ENCODE results near the gene SPECC1. TPM values are rescaled to one million over a fixed set of nuclear protein-coding genes. Genes with fewer than 3 reads are reported as not detected.

The SPECC1 gene
- polyA plus RNA-seq, 3 donors: 36.0 to 58.4 (median 50.5) TPM

GRCh38 chr17:20154286-20155000 is 145.3 kb downstream of the SPECC1 start:
- no peaks in the 10 kb centered on the region for H3K27me3 ChIP-seq (ENCODE audit: control insufficient read depth in 2 of 2, insufficient read depth in 2 of 2, low read length in 2 of 2)
- WGBS (ENCODE audit: insufficient coverage): 95% methylated on average over 9 of the region's 11 CpGs
- H3K36me3 ChIP-seq (replicated peaks in 1 of 2; ENCODE audit: control insufficient read depth in 1 of 2, insufficient read depth in 2 of 2, low read length in 2 of 2): peaks cover 11 to 42% of the 10 kb centered on the region in 2 donors
- H3K9ac ChIP-seq (ENCODE audit: insufficient read depth, low read length, poor library complexity, severe bottlenecking): no peak overlapping the region
- H3K9me3 ChIP-seq (replicated peaks in 1 of 2; ENCODE audit: control insufficient read depth in 1 of 2, insufficient read depth in 1 of 2, low read length in 2 of 2): no peaks in the 10 kb centered on the region
- no peak overlapping the region for H3K4me3 ChIP-seq (replicated peaks in 1 of 3; ENCODE audit: low read depth in 2 of 3, low read length in 3 of 3)
- peaks cover 0 to 3% (median 0%) of the 10 kb centered on the region in 7 donors for H3K9me3 Mint-ChIP-seq
- H3K4me1 ChIP-seq (ENCODE audit: control insufficient read depth in 1 of 2, insufficient read depth in 2 of 2, low read length in 2 of 2): peaks cover 15 to 20% of the 10 kb centered on the region in 2 donors
- H2AFZ ChIP-seq (ENCODE audit: insufficient read depth, low read depth, low read length, poor library complexity, severe bottlenecking): no peak overlapping the region
- H3K4me1 Mint-ChIP-seq: peaks cover 5% of the 10 kb centered on the region
- H3K36me3 Mint-ChIP-seq: peaks cover 24 to 44% of the 10 kb centered on the region in 2 donors
- H4K20me1 ChIP-seq (ENCODE audit: insufficient read depth, low read length): peaks cover 76% of the 10 kb centered on the region
- no peak overlapping the region for H3K4me3 Mint-ChIP-seq
- peaks cover 4 to 7% (median 6%) of the 10 kb centered on the region in 3 donors for H3K27me3 Mint-ChIP-seq (ENCODE audit: low read depth in 3 of 3)
- H3K27ac ChIP-seq (ENCODE audit: low read depth in 1 of 2, low read length in 2 of 2): no peak overlapping the region
- H3K4me2 ChIP-seq (replicated peaks; ENCODE audit: extremely low read depth, low read length, poor library complexity, severe bottlenecking): no peak overlapping the region
- peaks cover 48% of the 10 kb centered on the region for H3K79me2 ChIP-seq (ENCODE audit: insufficient read depth, low read length)
- TF ChIP-seq, protein P1, sequence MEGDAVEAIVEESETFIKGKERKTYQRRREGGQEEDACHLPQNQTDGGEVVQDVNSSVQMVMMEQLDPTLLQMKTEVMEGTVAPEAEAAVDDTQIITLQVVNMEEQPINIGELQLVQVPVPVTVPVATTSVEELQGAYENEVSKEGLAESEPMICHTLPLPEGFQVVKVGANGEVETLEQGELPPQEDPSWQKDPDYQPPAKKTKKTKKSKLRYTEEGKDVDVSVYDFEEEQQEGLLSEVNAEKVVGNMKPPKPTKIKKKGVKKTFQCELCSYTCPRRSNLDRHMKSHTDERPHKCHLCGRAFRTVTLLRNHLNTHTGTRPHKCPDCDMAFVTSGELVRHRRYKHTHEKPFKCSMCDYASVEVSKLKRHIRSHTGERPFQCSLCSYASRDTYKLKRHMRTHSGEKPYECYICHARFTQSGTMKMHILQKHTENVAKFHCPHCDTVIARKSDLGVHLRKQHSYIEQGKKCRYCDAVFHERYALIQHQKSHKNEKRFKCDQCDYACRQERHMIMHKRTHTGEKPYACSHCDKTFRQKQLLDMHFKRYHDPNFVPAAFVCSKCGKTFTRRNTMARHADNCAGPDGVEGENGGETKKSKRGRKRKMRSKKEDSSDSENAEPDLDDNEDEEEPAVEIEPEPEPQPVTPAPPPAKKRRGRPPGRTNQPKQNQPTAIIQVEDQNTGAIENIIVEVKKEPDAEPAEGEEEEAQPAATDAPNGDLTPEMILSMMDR (IDR thresholded peaks at IDR 0.05): no peak
- no peak for DNase-seq
- H3K27ac Mint-ChIP-seq: no peak overlapping the region
- intact Hi-C loops (cut with micrococcal nuclease): no loop called here

DNA sequence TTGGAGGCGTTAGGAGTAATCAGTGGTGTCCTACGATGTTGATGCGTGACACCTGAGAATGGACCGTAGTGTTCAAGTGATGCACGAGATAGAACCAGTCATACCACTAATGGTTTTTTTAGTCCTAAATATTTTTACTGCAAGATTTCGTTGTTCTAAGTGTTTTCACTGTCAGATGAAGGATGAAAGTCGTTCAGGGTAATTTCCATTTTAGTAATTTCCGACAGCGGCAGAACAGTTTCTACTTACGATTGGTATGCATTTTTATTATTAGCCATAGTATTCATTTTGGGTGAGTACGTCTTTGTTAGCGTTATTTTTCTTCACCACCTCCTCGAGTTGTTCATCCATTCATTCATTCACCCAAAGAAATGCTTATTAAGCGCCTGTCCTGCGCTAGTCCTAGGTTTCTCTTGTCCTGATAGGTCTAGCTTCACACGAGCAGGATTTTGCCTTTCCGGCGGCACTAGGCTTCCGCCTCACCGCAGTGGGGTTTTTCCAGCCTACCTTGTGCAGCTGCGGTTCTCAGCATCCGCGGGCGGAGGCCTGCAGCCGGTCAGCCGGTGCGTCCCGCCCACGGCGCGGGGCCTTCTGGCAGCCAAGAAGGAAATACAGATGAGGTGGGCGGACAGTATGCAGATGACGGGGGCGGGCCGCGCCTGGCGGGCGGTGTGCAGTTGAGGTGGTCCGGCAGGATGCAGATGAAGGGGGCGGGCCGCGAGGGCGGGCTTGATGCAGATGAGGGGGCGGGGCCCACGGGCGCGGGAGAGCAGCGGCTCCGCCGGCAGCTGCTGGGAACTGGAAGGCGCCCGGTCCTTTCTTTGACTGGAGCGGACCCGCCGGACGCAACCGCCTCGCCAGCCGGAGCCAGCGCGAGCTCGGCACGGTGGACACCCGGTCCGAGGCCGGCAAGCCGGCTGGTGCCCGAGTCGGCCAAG is 146.4 kb downstream of the SPECC1 start:
- no peak overlapping the region for H3K4me3 Mint-ChIP-seq
- peaks cover 15 to 20% of the 10 kb centered on the region in 2 donors for H3K4me1 ChIP-seq (ENCODE audit: control insufficient read depth in 1 of 2, insufficient read depth in 2 of 2, low read length in 2 of 2)
- peaks cover 27 to 40% of the 10 kb centered on the region in 2 donors for H3K36me3 Mint-ChIP-seq
- H3K9ac ChIP-seq (ENCODE audit: insufficient read depth, low read length, poor library complexity, severe bottlenecking): peak overlapping the region; percentile 48
- WGBS (ENCODE audit: insufficient coverage): 5% methylated on average over 58 of the region's 69 CpGs
- peaks cover 8 to 38% of the 10 kb centered on the region in 2 donors for H3K36me3 ChIP-seq (replicated peaks in 1 of 2; ENCODE audit: control insufficient read depth in 1 of 2, insufficient read depth in 2 of 2, low read length in 2 of 2)
- intact Hi-C loops (cut with micrococcal nuclease): loop anchor here in 1 of 2 donors (5.0 kb wide), 1 partner anchor 1397 kb away; no protein-coding TSS in a partner anchor
- H3K27ac ChIP-seq (ENCODE audit: low read depth in 1 of 2, low read length in 2 of 2): no peak overlapping the region
- peak overlapping the region in 4 of 7 donors; percentile 16 to 69 (median 46) for H3K27ac Mint-ChIP-seq
- TF ChIP-seq, protein P1 (IDR thresholded peaks at IDR 0.05): no peak
- peaks cover 0 to 3% (median 0%) of the 10 kb centered on the region in 7 donors for H3K9me3 Mint-ChIP-seq
- peaks cover 86% of the 10 kb centered on the region for H4K20me1 ChIP-seq (ENCODE audit: insufficient read depth, low read length)
- DNase-seq: peak; percentile 84 to 89 (median 87)
- peak overlapping the region; percentile 10 for H2AFZ ChIP-seq (ENCODE audit: insufficient read depth, low read depth, low read length, poor library complexity, severe bottlenecking)
- peaks cover 5% of the 10 kb centered on the region for H3K4me1 Mint-ChIP-seq
- no peaks in the 10 kb centered on the region for H3K9me3 ChIP-seq (replicated peaks in 1 of 2; ENCODE audit: control insufficient read depth in 1 of 2, insufficient read depth in 1 of 2, low read length in 2 of 2)
- no peaks in the 10 kb centered on the region for H3K27me3 ChIP-seq (ENCODE audit: control insufficient read depth in 2 of 2, insufficient read depth in 2 of 2, low read length in 2 of 2)
- peaks cover 51% of the 10 kb centered on the region for H3K79me2 ChIP-seq (ENCODE audit: insufficient read depth, low read length)
- peak overlapping the region; percentile 97 for H3K4me2 ChIP-seq (replicated peaks; ENCODE audit: extremely low read depth, low read length, poor library complexity, severe bottlenecking)
- peak overlapping the region; percentile 21 to 76 (median 46) for H3K4me3 ChIP-seq (replicated peaks in 1 of 3; ENCODE audit: low read depth in 2 of 3, low read length in 3 of 3)
- H3K27me3 Mint-ChIP-seq (ENCODE audit: low read depth in 3 of 3): peaks cover 4 to 7% (median 6%) of the 10 kb centered on the region in 3 donors
